ENCODE data around the gene BACH2.

BACH2 gene

DNA sequence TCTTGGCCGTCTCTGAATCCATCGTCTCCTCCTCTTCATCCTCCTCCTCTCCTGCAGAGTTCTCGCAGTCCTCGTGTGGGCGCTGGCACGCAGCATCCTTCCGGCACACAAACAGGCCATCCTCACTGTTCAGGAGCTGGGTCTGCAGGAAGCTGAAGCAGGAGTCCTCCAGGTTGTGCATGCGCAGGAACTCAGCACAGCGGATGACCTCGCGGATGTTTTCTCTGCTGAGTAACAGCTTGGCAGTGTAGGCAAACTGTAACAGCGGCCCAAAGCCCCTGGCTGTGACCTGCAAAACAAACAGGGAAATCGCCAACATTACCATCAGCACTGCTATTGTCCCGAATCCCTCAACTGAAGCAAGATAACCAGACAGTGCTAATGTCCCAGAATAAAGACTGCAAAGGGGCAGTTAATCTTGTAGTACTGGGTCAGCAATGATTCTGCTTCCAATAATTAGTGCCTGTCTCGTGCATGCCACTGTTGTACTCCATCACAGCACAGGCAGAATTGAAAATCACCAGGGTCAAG, 345.0 kb downstream of the BACH2 start:
- Histone ChIP-seq H2AFZ (no peak overlapping the region), H3K36me3 (ENCODE audit: control insufficient read depth, insufficient read depth, low read length) (no peaks in the 10 kb centered on the region), H3K4me3 (ENCODE audit: low read depth, low read length) (no peak overlapping the region), H3K9me3 (ENCODE audit: control insufficient read depth, low read length) (no peaks in the 10 kb centered on the region), H3K9ac (no peak overlapping the region), H3K4me1 (no peaks in the 10 kb centered on the region), H3K4me2 (ENCODE audit: low read length) (no peak overlapping the region), H3K79me2 (no peaks in the 10 kb centered on the region), H3K27ac (no peak overlapping the region), H3K27me3 (ENCODE audit: control insufficient read depth, insufficient read depth, low read length) (no peaks in the 10 kb centered on the region)
- TF ChIP-seq, protein P1, sequence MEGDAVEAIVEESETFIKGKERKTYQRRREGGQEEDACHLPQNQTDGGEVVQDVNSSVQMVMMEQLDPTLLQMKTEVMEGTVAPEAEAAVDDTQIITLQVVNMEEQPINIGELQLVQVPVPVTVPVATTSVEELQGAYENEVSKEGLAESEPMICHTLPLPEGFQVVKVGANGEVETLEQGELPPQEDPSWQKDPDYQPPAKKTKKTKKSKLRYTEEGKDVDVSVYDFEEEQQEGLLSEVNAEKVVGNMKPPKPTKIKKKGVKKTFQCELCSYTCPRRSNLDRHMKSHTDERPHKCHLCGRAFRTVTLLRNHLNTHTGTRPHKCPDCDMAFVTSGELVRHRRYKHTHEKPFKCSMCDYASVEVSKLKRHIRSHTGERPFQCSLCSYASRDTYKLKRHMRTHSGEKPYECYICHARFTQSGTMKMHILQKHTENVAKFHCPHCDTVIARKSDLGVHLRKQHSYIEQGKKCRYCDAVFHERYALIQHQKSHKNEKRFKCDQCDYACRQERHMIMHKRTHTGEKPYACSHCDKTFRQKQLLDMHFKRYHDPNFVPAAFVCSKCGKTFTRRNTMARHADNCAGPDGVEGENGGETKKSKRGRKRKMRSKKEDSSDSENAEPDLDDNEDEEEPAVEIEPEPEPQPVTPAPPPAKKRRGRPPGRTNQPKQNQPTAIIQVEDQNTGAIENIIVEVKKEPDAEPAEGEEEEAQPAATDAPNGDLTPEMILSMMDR (IDR thresholded peaks at IDR 0.05), result no peak

DNA sequence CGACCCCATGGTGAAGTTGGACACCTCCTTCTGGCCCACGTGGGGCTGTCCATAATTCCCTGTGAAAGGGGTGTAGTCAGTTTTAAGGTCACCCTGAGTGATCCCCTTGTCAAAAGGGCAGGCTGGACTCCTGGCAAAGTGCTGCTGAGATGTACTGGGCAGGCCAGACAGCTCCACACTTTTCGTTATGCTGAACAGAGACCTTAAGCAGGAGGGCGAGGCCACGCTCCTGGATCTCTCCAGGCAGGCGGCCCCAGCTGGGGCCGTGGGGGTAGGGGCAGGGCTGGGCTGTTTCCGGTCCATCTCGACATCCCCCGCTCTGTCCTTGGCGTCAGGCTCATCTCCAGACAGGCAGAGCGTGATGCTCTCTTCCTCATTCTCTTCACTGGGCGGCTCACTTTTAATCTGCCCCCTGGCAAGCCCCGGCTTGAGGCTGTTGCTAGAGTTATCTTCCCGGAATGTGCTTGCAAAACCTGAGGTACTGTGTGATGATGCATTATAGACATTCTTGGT, 345.7 kb downstream of the BACH2 start:
- Histone ChIP-seq H3K27ac (no peak overlapping the region), H3K79me2 (no peaks in the 10 kb centered on the region), H3K9ac (no peak overlapping the region), H2AFZ (no peak overlapping the region), H3K4me1 (no peaks in the 10 kb centered on the region), H3K9me3 (ENCODE audit: control insufficient read depth, low read length) (no peaks in the 10 kb centered on the region), H3K27me3 (ENCODE audit: control insufficient read depth, insufficient read depth, low read length) (no peaks in the 10 kb centered on the region), H3K4me3 (ENCODE audit: low read depth, low read length) (no peak overlapping the region), H3K4me2 (ENCODE audit: low read length) (no peak overlapping the region), H3K36me3 (ENCODE audit: control insufficient read depth, insufficient read depth, low read length) (no peaks in the 10 kb centered on the region)
- TF ChIP-seq, protein P1 (IDR thresholded peaks at IDR 0.05), result no peak

DNA sequence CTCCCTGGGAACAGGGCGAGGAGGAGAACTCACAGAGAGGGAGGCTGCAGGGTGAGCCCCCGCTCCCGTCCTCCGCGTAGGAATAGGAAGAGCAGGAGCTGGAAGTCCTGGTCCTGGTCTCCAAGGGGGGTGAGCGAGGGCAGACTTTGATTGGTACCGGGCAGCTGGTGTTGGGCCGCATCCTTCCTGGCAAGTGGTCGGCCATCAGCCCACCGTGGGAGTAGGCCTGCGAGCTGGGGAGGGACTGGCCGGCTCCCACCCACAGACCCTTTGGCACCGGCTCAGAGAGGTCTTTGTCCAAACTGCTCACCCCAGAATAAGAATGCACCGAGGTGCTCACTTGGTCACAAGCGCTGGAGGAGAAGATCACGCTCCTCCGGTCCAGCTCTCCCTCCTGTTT, 346.2 kb downstream of the BACH2 start:
- Histone ChIP-seq H3K79me2 (no peaks in the 10 kb centered on the region), H3K27ac (no peak overlapping the region), H3K36me3 (ENCODE audit: control insufficient read depth, insufficient read depth, low read length) (no peaks in the 10 kb centered on the region), H3K9ac (no peak overlapping the region), H3K9me3 (ENCODE audit: control insufficient read depth, low read length) (no peaks in the 10 kb centered on the region), H3K4me2 (ENCODE audit: low read length) (no peak overlapping the region), H3K4me1 (no peaks in the 10 kb centered on the region), H3K27me3 (ENCODE audit: control insufficient read depth, insufficient read depth, low read length) (no peaks in the 10 kb centered on the region), H3K4me3 (ENCODE audit: low read depth, low read length) (no peak overlapping the region), H2AFZ (no peak overlapping the region)
- TF ChIP-seq, protein P1 (IDR thresholded peaks at IDR 0.05), result no peak

- TF ChIP-seq, protein P1 (IDR thresholded peaks at IDR 0.05), result no peak
- Histone ChIP-seq H3K27me3 (ENCODE audit: control insufficient read depth, insufficient read depth, low read length) (no peaks in the 10 kb centered on the region), H3K27ac (no peak overlapping the region), H3K36me3 (ENCODE audit: control insufficient read depth, insufficient read depth, low read length) (no peaks in the 10 kb centered on the region), H3K4me2 (ENCODE audit: low read length) (no peak overlapping the region), H3K4me3 (ENCODE audit: low read depth, low read length) (no peak overlapping the region), H3K79me2 (peaks cover 3% of the 10 kb centered on the region), H3K4me1 (no peaks in the 10 kb centered on the region), H2AFZ (no peak overlapping the region), H3K9ac (no peak overlapping the region), H3K9me3 (ENCODE audit: control insufficient read depth, low read length) (no peaks in the 10 kb centered on the region)
Observed at GRCh38 chr6:89948876-89949275, 347.8 kb downstream of the BACH2 start.

- no peak overlapping the region for H2AFZ ChIP-seq
- no peak overlapping the region for H3K27ac ChIP-seq
- no peak overlapping the region for H3K4me3 ChIP-seq (ENCODE audit: low read depth, low read length)
- H3K4me1 ChIP-seq, result no peaks in the 10 kb centered on the region
- no peak overlapping the region for H3K4me2 ChIP-seq (ENCODE audit: low read length)
- H3K79me2 ChIP-seq, result peaks cover 3% of the 10 kb centered on the region
- TF ChIP-seq, protein P1 (IDR thresholded peaks at IDR 0.05), result no peak
- no peaks in the 10 kb centered on the region for H3K9me3 ChIP-seq (ENCODE audit: control insufficient read depth, low read length)
- no peaks in the 10 kb centered on the region for H3K27me3 ChIP-seq (ENCODE audit: control insufficient read depth, insufficient read depth, low read length)
- H3K9ac ChIP-seq, result no peak overlapping the region
- H3K36me3 ChIP-seq (ENCODE audit: control insufficient read depth, insufficient read depth, low read length), result no peaks in the 10 kb centered on the region
Observed at GRCh38 chr6:89944826-89945407, 351.7 kb downstream of the BACH2 start.

Measured in parathyroid adenoma (tissue), 2 donors.